Measurements from ENCODE around the gene GAPT. TPM values are rescaled to one million over a fixed set of nuclear protein-coding genes. Genes with fewer than 3 reads are reported as not detected.
A peak's percentile ranks its signal among the peaks of the same experiment; 100 is the strongest.

The GAPT gene
- total and polyA plus RNA-seq, 7 donors, result 0.23 to 6.3 (median 0.60) TPM

GRCh38 chr5:58454025-58454424 lies 37.2 kb upstream of the GAPT start:
- Histone ChIP-seq H3K36me3 (peaks cover 0 to 26% (median 13%) of the 10 kb centered on the region in 4 donors), H3K4me1 (peaks cover 0 to 8% (median 2%) of the 10 kb centered on the region in 4 donors), H3K27ac (no peak overlapping the region), H3K9me3 (no peaks in the 10 kb centered on the region), H3K27me3 (no peaks in the 10 kb centered on the region), H3K4me3 (no peak overlapping the region)
- intact Hi-C loops (cut with DNase I), result no loop called here
- TF ChIP-seq EP300 (IDR thresholded peaks at IDR 0.05) (no peak), POLR2A (IDR thresholded peaks at IDR 0.05) (no peak), POLR2AphosphoS5 (IDR thresholded peaks at IDR 0.05) (no peak), CTCF (IDR thresholded peaks at IDR 0.05) (no peak)
- DNase-seq, result no peak
- 23 to 66% methylated on average over 1 of the region's 1 CpG for WGBS, 2 donors

GRCh38 chr5:58455066-58455465 lies 36.2 kb upstream of the GAPT start:
- intact Hi-C loops (cut with DNase I), result loop anchor here (5.0 kb wide), 1 partner anchor 1543 kb away; no protein-coding TSS in a partner anchor
- Histone ChIP-seq H3K9me3 (no peaks in the 10 kb centered on the region), H3K27me3 (no peaks in the 10 kb centered on the region), H3K4me3 (peak overlapping the region in 2 of 4 donors; percentile 73 to 84), H3K36me3 (peaks cover 0 to 26% (median 13%) of the 10 kb centered on the region in 4 donors), H3K27ac (no peak overlapping the region), H3K4me1 (peaks cover 0 to 8% (median 7%) of the 10 kb centered on the region in 4 donors)
- no peak for DNase-seq
- WGBS, 2 donors, result 86 to 90% methylated on average over 5 of the region's 5 CpGs
- no peak for TF ChIP-seq POLR2A (IDR thresholded peaks at IDR 0.05)
- TF ChIP-seq EP300 (IDR thresholded peaks at IDR 0.05), result no peak
- no peak for TF ChIP-seq CTCF (IDR thresholded peaks at IDR 0.05)
- TF ChIP-seq POLR2AphosphoS5 (IDR thresholded peaks at IDR 0.05), result no peak

GRCh38 chr5:58455480-58455879 lies 35.8 kb upstream of the GAPT start:
- TF ChIP-seq CTCF (IDR thresholded peaks at IDR 0.05) (no peak), EP300 (IDR thresholded peaks at IDR 0.05) (no peak), POLR2AphosphoS5 (IDR thresholded peaks at IDR 0.05) (no peak), POLR2A (IDR thresholded peaks at IDR 0.05) (no peak)
- intact Hi-C loops (cut with DNase I), result loop anchor here (5.0 kb wide), 1 partner anchor 1543 kb away; no protein-coding TSS in a partner anchor
- 90 to 93% methylated on average over 5 of the region's 5 CpGs for WGBS, 2 donors
- DNase-seq, result no peak
- peaks cover 0 to 26% (median 13%) of the 10 kb centered on the region in 4 donors for H3K36me3 ChIP-seq
- peak overlapping the region in 2 of 4 donors; percentile 73 to 84 for H3K4me3 ChIP-seq
- no peak overlapping the region for H3K27ac ChIP-seq
- H3K9me3 ChIP-seq, result no peaks in the 10 kb centered on the region
- H3K4me1 ChIP-seq, result peaks cover 0 to 8% (median 8%) of the 10 kb centered on the region in 4 donors
- H3K27me3 ChIP-seq, result no peaks in the 10 kb centered on the region

GRCh38 chr5:58456026-58456425 lies 35.2 kb upstream of the GAPT start:
- no peak overlapping the region for H3K27ac ChIP-seq
- WGBS, 2 donors, result 86 to 87% methylated on average over 3 of the region's 3 CpGs
- no peaks in the 10 kb centered on the region for H3K27me3 ChIP-seq
- intact Hi-C loops (cut with DNase I), result loop anchor here (5.0 kb wide), 1 partner anchor 1544 kb away; no protein-coding TSS in a partner anchor
- H3K9me3 ChIP-seq, result no peaks in the 10 kb centered on the region
- H3K4me1 ChIP-seq, result peaks cover 0 to 9% (median 8%) of the 10 kb centered on the region in 4 donors
- H3K36me3 ChIP-seq, result peaks cover 0 to 26% (median 13%) of the 10 kb centered on the region in 4 donors
- TF ChIP-seq POLR2A (IDR thresholded peaks at IDR 0.05) (no peak), CTCF (IDR thresholded peaks at IDR 0.05) (no peak), EP300 (IDR thresholded peaks at IDR 0.05) (no peak), POLR2AphosphoS5 (IDR thresholded peaks at IDR 0.05) (no peak)
- H3K4me3 ChIP-seq, result peak overlapping the region in 2 of 4 donors; percentile 73 to 84
- no peak for DNase-seq

All from sigmoid colon (tissue), 7 donors.